Smooth muscle cell of the coronary artery (primary cell): Measurements from ENCODE around the gene ICA1. TPM values are rescaled to one million over a fixed set of nuclear protein-coding genes. Genes with fewer than 3 reads are reported as not detected.

ENCODE experiments used
- total RNA-seq: library from RNA; depleted of rRNA; stranded (reverse); fragments of >200 nt; gene quantifications from 2 replicates; pipeline ENCODE4 v1.2.3, GENCODE V29; 2014; ENCODE audit warnings: low replicate concordance

The ICA1 gene
- total RNA-seq, result 0.23 and 0.38 TPM in 2 replicates

GRCh38 chr7:8261711-8262695 lies at the start of gene ICA1:
TSS of gene ICA1 (minus strand) at chr7:8262167. CDS start at chr7:8235926, 26,241 bp downstream.

Other genes with a start within 250 kb of the ICA1 start
- gene NXPH1, start 171.4 kb upstream of the ICA1 start, total RNA-seq, result not detected in 2 replicates